DND-41 (cell line): ENCODE results near the gene TEX9.

ENCODE experiments used
- EZH2 ChIP-seq: IDR thresholded peaks from 3 replicates; pipeline ENCODE4 v1.6.1; 2012; ENCODE audit warnings: borderline replicate concordance, low read depth, mild to moderate bottlenecking, moderate library complexity, low read length, inconsistent platforms; ENCODE audit not compliant: severe bottlenecking
- TF ChIP-seq, protein P1 (sequence below): IDR thresholded peaks from 2 replicates; pipeline ENCODE4 v1.5.1; 2012; ENCODE audit warnings: borderline replicate concordance, low read length, moderate library complexity, mild to moderate bottlenecking; ENCODE audit not compliant: poor library complexity, severe bottlenecking; ENCODE audit errors: extremely low read depth

GRCh38 chr15:56385908-56386307 lies 20.7 kb downstream of the TEX9 start:
- TF ChIP-seq, protein P1, sequence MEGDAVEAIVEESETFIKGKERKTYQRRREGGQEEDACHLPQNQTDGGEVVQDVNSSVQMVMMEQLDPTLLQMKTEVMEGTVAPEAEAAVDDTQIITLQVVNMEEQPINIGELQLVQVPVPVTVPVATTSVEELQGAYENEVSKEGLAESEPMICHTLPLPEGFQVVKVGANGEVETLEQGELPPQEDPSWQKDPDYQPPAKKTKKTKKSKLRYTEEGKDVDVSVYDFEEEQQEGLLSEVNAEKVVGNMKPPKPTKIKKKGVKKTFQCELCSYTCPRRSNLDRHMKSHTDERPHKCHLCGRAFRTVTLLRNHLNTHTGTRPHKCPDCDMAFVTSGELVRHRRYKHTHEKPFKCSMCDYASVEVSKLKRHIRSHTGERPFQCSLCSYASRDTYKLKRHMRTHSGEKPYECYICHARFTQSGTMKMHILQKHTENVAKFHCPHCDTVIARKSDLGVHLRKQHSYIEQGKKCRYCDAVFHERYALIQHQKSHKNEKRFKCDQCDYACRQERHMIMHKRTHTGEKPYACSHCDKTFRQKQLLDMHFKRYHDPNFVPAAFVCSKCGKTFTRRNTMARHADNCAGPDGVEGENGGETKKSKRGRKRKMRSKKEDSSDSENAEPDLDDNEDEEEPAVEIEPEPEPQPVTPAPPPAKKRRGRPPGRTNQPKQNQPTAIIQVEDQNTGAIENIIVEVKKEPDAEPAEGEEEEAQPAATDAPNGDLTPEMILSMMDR: no peak
- TF ChIP-seq EZH2: no peak
